ENCODE measurements around the gene NIPAL3. TPM values are rescaled to one million over a fixed set of nuclear protein-coding genes. Genes with fewer than 3 reads are reported as not detected.

The NIPAL3 gene
- total and polyA plus RNA-seq, 3 experiments from 2014 or later = 31.3 to 55.5 (median 33.2) TPM

DNA sequence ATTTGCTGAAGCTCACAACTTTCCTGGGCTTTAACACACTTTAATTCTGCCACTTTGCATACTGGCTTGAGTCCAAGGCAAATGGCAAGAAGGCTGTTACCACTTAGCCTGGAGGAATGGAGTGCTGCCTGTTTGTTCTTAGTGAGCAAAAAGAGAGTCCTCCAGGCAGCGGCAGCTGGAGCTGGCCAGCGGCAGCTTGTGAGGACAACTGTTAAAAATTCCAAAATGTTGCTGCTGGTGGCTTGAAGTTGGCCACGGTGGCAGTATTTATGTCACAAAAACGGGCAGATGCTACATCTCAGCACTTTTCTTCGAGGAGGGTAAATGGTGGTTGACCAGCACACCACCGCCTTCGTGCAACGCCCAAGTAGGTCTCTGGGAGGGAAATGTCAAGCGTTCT lies 29.4 kb upstream of the NIPAL3 start:
- POLR2A ChIA-PET = no interaction called here

DNA sequence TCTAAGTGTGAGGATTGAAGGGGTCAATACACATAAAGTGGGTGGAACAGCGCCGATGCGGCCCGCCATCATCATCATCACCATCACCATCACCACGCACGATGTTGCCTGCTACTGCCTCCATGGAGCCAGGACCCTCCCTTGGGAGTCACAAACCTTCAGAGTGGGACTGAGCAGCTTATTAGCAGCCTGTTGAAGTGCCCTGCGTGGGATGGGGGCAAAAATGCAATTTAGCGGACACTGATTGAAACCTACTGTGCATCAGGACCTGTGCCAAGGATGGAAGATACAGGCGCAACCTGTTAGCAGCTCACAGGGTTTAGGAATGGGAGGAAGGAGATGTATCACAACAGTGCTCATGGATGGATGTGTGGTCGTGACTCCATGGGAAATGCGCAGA lies 28.7 kb upstream of the NIPAL3 start:
- H3K27ac Mint-ChIP-seq = no peak overlapping the region
- POLR2A ChIA-PET = no interaction called here
- Histone ChIP-seq H3K36me3 (ENCODE audit: insufficient read depth, low read length) (no peaks in the 10 kb centered on the region), H3K4me1 (ENCODE audit: insufficient read depth, low read length) (peaks cover 16% of the 10 kb centered on the region), H3K4me3 (ENCODE audit: low read length) (no peak overlapping the region), H3K9me3 (ENCODE audit: low read length) (no peaks in the 10 kb centered on the region), H3K27ac (ENCODE audit: low read depth, low read length) (no peak overlapping the region), H3K27me3 (ENCODE audit: insufficient read depth, low read length, poor library complexity, severe bottlenecking) (no peaks in the 10 kb centered on the region)
- no peaks in the 10 kb centered on the region for H3K9me3 Mint-ChIP-seq
- H3K27me3 Mint-ChIP-seq = peaks cover 0 to 1% of the 10 kb centered on the region in 2 donors
- CTCF ChIA-PET = interaction anchor here (1.4 to 3.3 kb wide), 2 partner anchors 185 to 188 kb away, joined by 6 to 19 read pairs; no protein-coding TSS in a partner anchor
- DNase-seq = no peak
- peaks cover 0 to 13% (median 4%) of the 10 kb centered on the region in 3 donors for H3K36me3 Mint-ChIP-seq
- no peak overlapping the region for H3K4me3 Mint-ChIP-seq
- peaks cover 20 to 27% (median 25%) of the 10 kb centered on the region in 3 donors for H3K4me1 Mint-ChIP-seq

More for the DNA sequence above, 29.4 kb upstream of the NIPAL3 start:
- DNase-seq = no peak
- Mint-ChIP-seq H3K4me3 (no peak overlapping the region), H3K9me3 (no peaks in the 10 kb centered on the region), H3K4me1 (peaks cover 13 to 20% (median 18%) of the 10 kb centered on the region in 3 donors), H3K27me3 (peaks cover 0 to 1% of the 10 kb centered on the region in 2 donors), H3K36me3 (peaks cover 0 to 15% (median 5%) of the 10 kb centered on the region in 3 donors), H3K27ac (peak overlapping the region in 4 of 8 donors; percentile 22 to 54 (median 33))
- no peak overlapping the region for H3K4me3 ChIP-seq (ENCODE audit: low read length)
- no peak overlapping the region for H3K27ac ChIP-seq (ENCODE audit: low read depth, low read length)
- no peaks in the 10 kb centered on the region for H3K27me3 ChIP-seq (ENCODE audit: insufficient read depth, low read length, poor library complexity, severe bottlenecking)
- H3K4me1 ChIP-seq (ENCODE audit: insufficient read depth, low read length) = peaks cover 10% of the 10 kb centered on the region
- no peaks in the 10 kb centered on the region for H3K9me3 ChIP-seq (ENCODE audit: low read length)
- CTCF ChIA-PET = interaction anchor here (0.8 to 3.3 kb wide), 5 partner anchors 10 to 201 kb away, joined by 3 to 19 read pairs (median 5); partner anchors contain the start of gene STPG1
- H3K36me3 ChIP-seq (ENCODE audit: insufficient read depth, low read length) = no peaks in the 10 kb centered on the region

DNA sequence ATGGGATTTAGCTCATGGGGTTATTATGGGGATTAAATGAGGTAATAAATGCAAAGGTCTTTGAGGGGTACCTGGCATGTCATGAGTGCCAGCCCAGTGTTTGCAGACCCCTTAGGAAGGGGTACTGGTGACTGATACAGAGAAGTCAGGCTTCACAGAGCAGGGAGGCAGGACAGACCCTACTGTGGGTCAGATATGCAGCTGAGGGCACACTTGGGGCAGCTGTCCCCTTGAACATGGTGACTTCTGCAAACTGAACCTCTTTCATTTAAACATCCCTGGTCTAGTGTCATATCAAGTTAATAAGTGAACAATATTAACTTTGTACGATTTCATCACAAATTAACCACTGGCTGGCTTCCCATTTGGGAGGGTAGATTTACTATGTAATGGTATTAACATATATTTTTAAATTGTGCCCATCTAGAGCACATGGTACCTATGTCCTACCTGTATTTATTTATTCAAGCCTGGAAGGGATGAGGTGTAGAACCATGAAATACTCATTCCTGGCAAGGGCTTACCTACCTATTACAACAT lies 27.9 kb upstream of the NIPAL3 start:
- H3K36me3 ChIP-seq (ENCODE audit: insufficient read depth, low read length) = no peaks in the 10 kb centered on the region
- no peaks in the 10 kb centered on the region for H3K27me3 ChIP-seq (ENCODE audit: insufficient read depth, low read length, poor library complexity, severe bottlenecking)
- H3K4me3 ChIP-seq (ENCODE audit: low read length) = no peak overlapping the region
- ChIA-PET POLR2A (no interaction called here), CTCF (interaction anchor here (1.4 to 3.3 kb wide), 2 partner anchors 186 to 189 kb away, joined by 6 to 19 read pairs; no protein-coding TSS in a partner anchor)
- H3K4me3 Mint-ChIP-seq = no peak overlapping the region
- H3K36me3 Mint-ChIP-seq = peaks cover 0 to 7% (median 4%) of the 10 kb centered on the region in 3 donors
- H3K9me3 ChIP-seq (ENCODE audit: low read length) = no peaks in the 10 kb centered on the region
- no peak for DNase-seq
- peaks cover 23% of the 10 kb centered on the region for H3K4me1 ChIP-seq (ENCODE audit: insufficient read depth, low read length)
- H3K27me3 Mint-ChIP-seq = peaks cover 0 to 1% of the 10 kb centered on the region in 2 donors
- H3K27ac Mint-ChIP-seq = no peak overlapping the region
- no peak overlapping the region for H3K27ac ChIP-seq (ENCODE audit: low read depth, low read length)
- peaks cover 27 to 35% (median 33%) of the 10 kb centered on the region in 3 donors for H3K4me1 Mint-ChIP-seq
- no peaks in the 10 kb centered on the region for H3K9me3 Mint-ChIP-seq

DNA sequence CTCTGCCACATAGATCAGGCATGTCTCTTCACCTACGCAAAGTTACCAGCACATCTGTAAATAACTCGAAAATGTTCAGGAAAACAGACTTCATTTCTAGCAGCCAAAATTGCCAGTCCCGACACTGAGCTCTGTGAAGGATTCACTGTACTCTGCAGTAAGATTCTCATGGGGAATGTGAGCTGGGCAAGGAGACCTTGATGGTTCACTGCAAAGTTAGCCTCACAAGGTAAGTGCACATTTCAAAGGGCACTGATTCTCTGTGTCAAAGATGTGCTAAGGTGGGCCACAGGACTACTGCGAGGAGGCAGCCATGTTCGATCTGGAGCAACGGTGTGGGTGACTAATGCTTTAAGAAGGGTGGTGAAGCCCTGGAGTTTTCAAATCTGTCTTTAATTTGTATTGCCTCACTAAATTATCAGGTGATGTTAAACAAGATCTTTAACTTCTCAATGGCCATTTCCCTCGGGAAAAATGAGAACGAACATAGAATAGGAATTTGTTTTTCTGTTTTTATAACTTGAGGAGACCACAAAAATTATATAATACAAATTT lies 27.2 kb upstream of the NIPAL3 start:
- Histone ChIP-seq H3K36me3 (ENCODE audit: insufficient read depth, low read length) (no peaks in the 10 kb centered on the region), H3K4me1 (ENCODE audit: insufficient read depth, low read length) (peaks cover 30% of the 10 kb centered on the region), H3K4me3 (ENCODE audit: low read length) (no peak overlapping the region), H3K27ac (ENCODE audit: low read depth, low read length) (no peak overlapping the region), H3K27me3 (ENCODE audit: insufficient read depth, low read length, poor library complexity, severe bottlenecking) (no peaks in the 10 kb centered on the region), H3K9me3 (ENCODE audit: low read length) (no peaks in the 10 kb centered on the region)
- H3K36me3 Mint-ChIP-seq = peaks cover 0 to 3% (median 1%) of the 10 kb centered on the region in 3 donors
- POLR2A ChIA-PET = no interaction called here
- H3K9me3 Mint-ChIP-seq = no peaks in the 10 kb centered on the region
- CTCF ChIA-PET = interaction anchor here (3.3 kb wide), 1 partner anchor 189 kb away, joined by 19 read pairs; no protein-coding TSS in a partner anchor
- DNase-seq = no peak
- H3K4me1 Mint-ChIP-seq = peaks cover 32 to 42% (median 40%) of the 10 kb centered on the region in 3 donors
- no peak overlapping the region for H3K27ac Mint-ChIP-seq
- H3K4me3 Mint-ChIP-seq = no peak overlapping the region
- H3K27me3 Mint-ChIP-seq = peaks cover 0 to 1% of the 10 kb centered on the region in 2 donors

DNA sequence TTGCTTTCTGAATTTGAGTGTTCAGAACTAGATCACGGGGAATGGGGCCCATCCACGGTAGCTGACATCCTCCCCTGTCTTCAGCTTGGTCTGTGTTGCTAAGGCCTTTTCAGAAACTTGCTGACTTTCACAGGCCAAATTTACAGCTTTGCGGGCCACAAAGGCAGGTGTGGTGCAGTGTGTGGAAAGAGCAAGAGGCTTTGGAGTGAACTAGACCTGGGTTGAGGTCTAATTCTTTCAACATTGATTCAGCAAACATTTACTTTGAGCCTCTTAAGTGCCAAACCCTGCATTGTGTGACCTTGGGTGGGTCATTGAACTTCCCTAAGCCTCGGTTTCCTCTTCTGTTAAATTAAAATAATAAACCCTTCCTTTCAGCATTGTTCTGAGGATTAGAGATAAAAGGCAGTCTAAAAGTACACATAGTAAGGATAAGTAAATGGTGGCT lies 26.3 kb upstream of the NIPAL3 start:
- peaks cover 0 to 3% (median 1%) of the 10 kb centered on the region in 3 donors for H3K36me3 Mint-ChIP-seq
- H3K4me3 ChIP-seq (ENCODE audit: low read length) = no peak overlapping the region
- peaks cover 0 to 1% of the 10 kb centered on the region in 2 donors for H3K27me3 Mint-ChIP-seq
- peaks cover 32 to 41% (median 40%) of the 10 kb centered on the region in 3 donors for H3K4me1 Mint-ChIP-seq
- H3K27me3 ChIP-seq (ENCODE audit: insufficient read depth, low read length, poor library complexity, severe bottlenecking) = no peaks in the 10 kb centered on the region
- POLR2A ChIA-PET = no interaction called here
- DNase-seq = no peak
- no peak overlapping the region for H3K27ac ChIP-seq (ENCODE audit: low read depth, low read length)
- CTCF ChIA-PET = interaction anchor here (3.3 kb wide), 1 partner anchor 190 kb away, joined by 19 read pairs; no protein-coding TSS in a partner anchor
- H3K4me1 ChIP-seq (ENCODE audit: insufficient read depth, low read length) = peaks cover 38% of the 10 kb centered on the region
- peak overlapping the region in 3 of 8 donors; percentile 14 to 15 (median 14) for H3K27ac Mint-ChIP-seq
- H3K9me3 Mint-ChIP-seq = no peaks in the 10 kb centered on the region
- H3K36me3 ChIP-seq (ENCODE audit: insufficient read depth, low read length) = no peaks in the 10 kb centered on the region
- no peak overlapping the region for H3K4me3 Mint-ChIP-seq
- no peaks in the 10 kb centered on the region for H3K9me3 ChIP-seq (ENCODE audit: low read length)

DNA sequence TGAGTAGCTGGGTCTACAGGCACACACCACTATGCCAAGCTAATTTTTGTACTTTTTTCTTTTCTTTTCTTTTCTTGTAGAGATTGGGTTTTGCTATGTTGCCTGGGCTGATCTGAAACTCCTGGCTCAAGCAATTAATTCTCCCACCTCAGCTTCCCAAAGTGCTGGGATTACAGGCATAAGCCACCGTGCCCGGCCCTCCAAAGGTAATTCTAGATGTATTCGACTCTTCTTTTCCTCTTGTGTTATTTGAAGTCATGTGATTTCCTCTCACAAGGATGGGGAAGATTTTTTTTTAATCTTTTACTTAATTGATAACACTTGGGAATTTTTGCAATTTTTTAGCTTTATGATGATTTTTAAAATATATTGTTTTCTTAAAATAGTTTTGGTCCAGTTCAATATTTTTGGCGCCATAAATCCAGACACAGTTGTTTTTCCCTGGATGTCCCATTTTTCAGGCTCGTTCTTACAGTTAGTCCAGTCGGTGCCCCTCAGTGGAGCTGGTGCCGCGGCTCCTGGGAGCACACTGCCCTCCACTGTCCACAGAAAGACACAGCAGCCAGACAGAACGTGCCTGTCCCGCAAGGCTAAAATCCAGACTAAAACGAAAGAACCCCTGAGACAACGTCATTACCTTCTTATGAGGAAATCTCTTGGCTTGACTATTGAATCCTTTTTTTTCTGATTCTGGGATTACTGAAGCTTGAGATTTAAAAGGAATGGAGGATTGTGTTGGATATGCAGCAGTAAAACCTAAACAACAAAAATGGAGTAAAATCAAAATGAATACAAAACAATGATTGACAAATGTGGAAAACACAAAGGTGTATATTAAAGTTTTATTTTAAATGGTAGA lies 24.4 kb upstream of the NIPAL3 start:
- Histone ChIP-seq H3K9me3 (ENCODE audit: low read length) (no peaks in the 10 kb centered on the region), H3K36me3 (ENCODE audit: insufficient read depth, low read length) (no peaks in the 10 kb centered on the region), H3K4me1 (ENCODE audit: insufficient read depth, low read length) (peaks cover 33% of the 10 kb centered on the region), H3K4me3 (ENCODE audit: low read length) (peak overlapping the region; percentile 44), H3K27ac (ENCODE audit: low read depth, low read length) (peak overlapping the region; percentile 33), H3K27me3 (ENCODE audit: insufficient read depth, low read length, poor library complexity, severe bottlenecking) (no peaks in the 10 kb centered on the region)
- DNase-seq = peak; percentile 49 to 82 (median 67)
- H3K27me3 Mint-ChIP-seq = peaks cover 0 to 2% of the 10 kb centered on the region in 2 donors
- H3K36me3 Mint-ChIP-seq = peaks cover 0 to 3% (median 1%) of the 10 kb centered on the region in 3 donors
- H3K4me1 Mint-ChIP-seq = peaks cover 23 to 27% (median 25%) of the 10 kb centered on the region in 3 donors
- peak overlapping the region; percentile 86 to 99 (median 97) for H3K27ac Mint-ChIP-seq
- POLR2A ChIA-PET = interaction anchor here (0.6 to 2.2 kb wide), 5 partner anchors 193 to 1024 kb away, joined by 3 to 13 read pairs (median 3); no protein-coding TSS in a partner anchor
- H3K4me3 Mint-ChIP-seq = peak overlapping the region; percentile 73 to 91 (median 80)
- CTCF ChIA-PET = interaction anchor here (0.7 to 7.2 kb wide), 46 partner anchors 9 to 439 kb away, joined by 3 to 276 read pairs (median 4); partner anchors contain the start of genes IFNLR1 and NIPAL3
- H3K9me3 Mint-ChIP-seq = no peaks in the 10 kb centered on the region

DNA sequence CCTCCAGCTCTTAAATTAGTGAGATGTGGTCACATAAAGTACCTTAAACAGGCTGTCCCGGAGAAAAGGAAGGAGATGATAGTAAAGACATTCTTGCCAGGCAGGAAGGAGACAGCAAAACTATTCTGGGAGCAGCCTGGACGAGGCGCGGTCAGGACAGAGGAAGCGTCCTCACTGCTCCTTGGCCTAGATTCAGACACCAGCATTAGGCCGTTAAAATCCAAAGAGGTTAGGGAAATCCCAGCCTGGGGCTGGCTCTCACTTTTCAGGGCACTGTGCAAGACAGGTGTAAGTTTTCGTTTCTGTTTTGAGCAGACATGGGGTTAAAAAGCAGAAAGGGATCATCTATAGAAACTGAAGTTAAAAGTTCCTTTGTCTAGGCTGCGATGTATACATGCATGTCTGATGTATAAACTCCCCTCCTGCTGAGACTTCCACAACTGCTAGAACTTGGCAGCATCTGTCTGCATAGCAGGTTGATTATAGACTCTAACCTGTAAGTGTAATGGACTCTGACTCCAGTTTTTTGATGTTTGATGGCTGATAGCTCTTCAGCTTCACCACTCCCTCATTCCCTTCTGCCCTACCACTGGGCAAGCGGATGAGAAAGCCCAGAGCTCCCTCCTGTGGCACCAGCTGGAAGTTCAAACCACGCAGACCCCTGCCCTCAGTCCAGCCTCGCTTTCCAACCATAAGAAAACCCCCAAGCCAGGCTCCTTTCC lies 23.6 kb upstream of the NIPAL3 start:
- Mint-ChIP-seq H3K36me3 (peaks cover 0 to 3% (median 0%) of the 10 kb centered on the region in 3 donors), H3K4me1 (peaks cover 23 to 27% (median 25%) of the 10 kb centered on the region in 3 donors), H3K27ac (peak overlapping the region; percentile 86 to 99 (median 97)), H3K9me3 (no peaks in the 10 kb centered on the region), H3K27me3 (peaks cover 0 to 2% of the 10 kb centered on the region in 2 donors), H3K4me3 (peak overlapping the region; percentile 73 to 91 (median 80))
- POLR2A ChIA-PET = interaction anchor here (0.8 to 2.2 kb wide), 6 partner anchors 24 to 242 kb away, joined by 3 to 13 read pairs (median 3); partner anchors contain the start of gene NIPAL3
- CTCF ChIA-PET = interaction anchor here (0.7 to 7.2 kb wide), 46 partner anchors 8 to 438 kb away, joined by 3 to 276 read pairs (median 4); partner anchors contain the start of genes IFNLR1 and NIPAL3
- H3K4me3 ChIP-seq (ENCODE audit: low read length) = peak overlapping the region; percentile 44
- H3K4me1 ChIP-seq (ENCODE audit: insufficient read depth, low read length) = peaks cover 33% of the 10 kb centered on the region
- H3K9me3 ChIP-seq (ENCODE audit: low read length) = no peaks in the 10 kb centered on the region
- no peaks in the 10 kb centered on the region for H3K27me3 ChIP-seq (ENCODE audit: insufficient read depth, low read length, poor library complexity, severe bottlenecking)
- peak; percentile 33 to 79 (median 49) for DNase-seq
- peak overlapping the region; percentile 33 for H3K27ac ChIP-seq (ENCODE audit: low read depth, low read length)
- no peaks in the 10 kb centered on the region for H3K36me3 ChIP-seq (ENCODE audit: insufficient read depth, low read length)

Measured in CD8-positive, alpha-beta memory T cell (primary cell).